Ovary (tissue), 3 donors: ENCODE data around the gene CEND1.

ENCODE experiments used
- POLR2A ChIP-seq: fragments of 450-650 bp; IDR thresholded peaks from one replicate; pipeline ENCODE4 v1.6.1; 2017; ENCODE audit warnings: antibody characterized with exemption, mild to moderate bottlenecking, moderate library complexity
- TF ChIP-seq, protein P1 (sequence below), 3 donors: fragments of 450-650 bp in 2 of 3; fragments of 200-600 bp in 1 of 3; IDR thresholded peaks; one replicate each; pipeline versions ENCODE4 v1.5.1 to v1.8.0; 2016 to 2022; ENCODE audit warnings: antibody characterized with exemption in 3 of 3, mild to moderate bottlenecking in 1 of 3
- donor health status: DM: no; HTN: no; CAD: no.

- no peak for TF ChIP-seq POLR2A
- TF ChIP-seq, protein P1, sequence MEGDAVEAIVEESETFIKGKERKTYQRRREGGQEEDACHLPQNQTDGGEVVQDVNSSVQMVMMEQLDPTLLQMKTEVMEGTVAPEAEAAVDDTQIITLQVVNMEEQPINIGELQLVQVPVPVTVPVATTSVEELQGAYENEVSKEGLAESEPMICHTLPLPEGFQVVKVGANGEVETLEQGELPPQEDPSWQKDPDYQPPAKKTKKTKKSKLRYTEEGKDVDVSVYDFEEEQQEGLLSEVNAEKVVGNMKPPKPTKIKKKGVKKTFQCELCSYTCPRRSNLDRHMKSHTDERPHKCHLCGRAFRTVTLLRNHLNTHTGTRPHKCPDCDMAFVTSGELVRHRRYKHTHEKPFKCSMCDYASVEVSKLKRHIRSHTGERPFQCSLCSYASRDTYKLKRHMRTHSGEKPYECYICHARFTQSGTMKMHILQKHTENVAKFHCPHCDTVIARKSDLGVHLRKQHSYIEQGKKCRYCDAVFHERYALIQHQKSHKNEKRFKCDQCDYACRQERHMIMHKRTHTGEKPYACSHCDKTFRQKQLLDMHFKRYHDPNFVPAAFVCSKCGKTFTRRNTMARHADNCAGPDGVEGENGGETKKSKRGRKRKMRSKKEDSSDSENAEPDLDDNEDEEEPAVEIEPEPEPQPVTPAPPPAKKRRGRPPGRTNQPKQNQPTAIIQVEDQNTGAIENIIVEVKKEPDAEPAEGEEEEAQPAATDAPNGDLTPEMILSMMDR (IDR thresholded peaks at IDR 0.05), result no peak
Measured at GRCh38 chr11:836700-837099, 46.8 kb upstream of the CEND1 start.
